ENCODE measurements around the gene LBR.

LBR gene

DNA sequence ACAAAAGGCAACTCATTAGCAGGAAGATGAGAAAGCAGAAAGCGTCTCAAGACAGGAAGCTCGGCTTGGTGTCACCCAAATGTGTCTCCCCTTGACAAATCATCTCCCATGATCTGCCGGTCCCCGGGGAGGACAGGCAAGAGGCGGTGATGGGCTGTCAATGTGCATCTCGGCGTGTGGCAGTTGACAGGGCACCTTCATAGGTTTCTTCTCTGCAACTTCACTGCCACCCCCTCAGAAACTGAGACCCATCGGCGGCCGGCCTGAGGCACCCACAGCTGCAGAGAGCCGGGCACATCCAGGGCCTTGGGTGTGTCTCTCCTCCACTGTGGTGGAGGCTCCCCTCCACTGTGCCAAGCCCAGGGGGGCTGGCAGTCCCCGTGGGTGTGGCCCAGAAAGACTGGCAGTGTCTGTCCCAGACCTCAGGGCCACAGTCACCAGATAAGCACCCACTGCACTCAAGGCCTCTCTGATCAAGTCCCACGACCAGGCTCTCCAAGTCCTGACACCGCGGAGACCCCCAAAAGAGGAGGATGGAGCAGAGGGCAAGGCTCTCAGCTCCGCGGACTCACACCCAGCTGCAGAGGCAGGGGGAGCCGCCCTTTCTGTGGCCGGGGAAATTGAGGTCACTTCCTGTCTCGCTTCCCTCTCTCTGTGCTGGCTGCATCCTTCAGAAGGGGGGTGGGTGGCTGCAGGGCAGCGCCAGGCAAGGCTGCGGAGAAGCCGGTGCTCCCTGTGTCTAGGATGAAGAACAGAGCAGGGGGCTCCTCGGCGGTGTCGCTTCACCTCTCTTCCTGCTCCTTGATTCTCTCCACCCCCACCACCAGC lies 39.6 kb upstream of the LBR start:
- DNase-seq (ENCODE audit: low spot score) (no peak), ATAC-seq (ENCODE audit: low read depth) (no peak)
- Histone ChIP-seq H3K27me3 (ENCODE audit: insufficient read depth, poor library complexity, severe bottlenecking) (no peaks in the 10 kb centered on the region), H3K4me3 (ENCODE audit: severe bottlenecking) (no peak overlapping the region), H3K36me3 (ENCODE audit: low read depth) (no peaks in the 10 kb centered on the region), H3K4me1 (ENCODE audit: insufficient read depth, poor library complexity, severe bottlenecking) (peaks cover 10% of the 10 kb centered on the region), H3K9me3 (ENCODE audit: severe bottlenecking) (no peaks in the 10 kb centered on the region), H3K27ac (ENCODE audit: poor library complexity, severe bottlenecking) (no peak overlapping the region)
- TF ChIP-seq, protein P1, sequence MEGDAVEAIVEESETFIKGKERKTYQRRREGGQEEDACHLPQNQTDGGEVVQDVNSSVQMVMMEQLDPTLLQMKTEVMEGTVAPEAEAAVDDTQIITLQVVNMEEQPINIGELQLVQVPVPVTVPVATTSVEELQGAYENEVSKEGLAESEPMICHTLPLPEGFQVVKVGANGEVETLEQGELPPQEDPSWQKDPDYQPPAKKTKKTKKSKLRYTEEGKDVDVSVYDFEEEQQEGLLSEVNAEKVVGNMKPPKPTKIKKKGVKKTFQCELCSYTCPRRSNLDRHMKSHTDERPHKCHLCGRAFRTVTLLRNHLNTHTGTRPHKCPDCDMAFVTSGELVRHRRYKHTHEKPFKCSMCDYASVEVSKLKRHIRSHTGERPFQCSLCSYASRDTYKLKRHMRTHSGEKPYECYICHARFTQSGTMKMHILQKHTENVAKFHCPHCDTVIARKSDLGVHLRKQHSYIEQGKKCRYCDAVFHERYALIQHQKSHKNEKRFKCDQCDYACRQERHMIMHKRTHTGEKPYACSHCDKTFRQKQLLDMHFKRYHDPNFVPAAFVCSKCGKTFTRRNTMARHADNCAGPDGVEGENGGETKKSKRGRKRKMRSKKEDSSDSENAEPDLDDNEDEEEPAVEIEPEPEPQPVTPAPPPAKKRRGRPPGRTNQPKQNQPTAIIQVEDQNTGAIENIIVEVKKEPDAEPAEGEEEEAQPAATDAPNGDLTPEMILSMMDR (IDR thresholded peaks at IDR 0.05; ENCODE audit: poor library complexity, severe bottlenecking) = no peak

DNA sequence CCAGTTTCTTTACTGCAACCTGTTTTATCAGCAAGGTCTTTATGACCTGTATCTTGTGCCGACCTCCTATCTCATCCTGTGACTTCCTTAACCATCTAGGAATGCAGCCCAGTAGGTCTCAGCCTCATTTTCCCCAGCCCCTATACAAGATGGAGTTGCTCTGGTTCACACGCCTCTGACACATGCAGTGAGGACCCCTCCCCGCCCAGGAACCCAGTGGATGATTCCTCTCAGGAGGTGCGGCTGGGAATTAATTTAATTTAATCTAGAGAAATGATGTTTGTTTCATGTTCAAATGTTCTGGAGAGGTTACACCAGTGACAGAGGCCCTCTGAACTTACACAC lies 39.0 kb upstream of the LBR start:
- no peak for DNase-seq (ENCODE audit: low spot score)
- Histone ChIP-seq H3K4me1 (ENCODE audit: insufficient read depth, poor library complexity, severe bottlenecking) (peaks cover 10% of the 10 kb centered on the region), H3K9me3 (ENCODE audit: severe bottlenecking) (no peaks in the 10 kb centered on the region), H3K36me3 (ENCODE audit: low read depth) (no peaks in the 10 kb centered on the region), H3K27me3 (ENCODE audit: insufficient read depth, poor library complexity, severe bottlenecking) (no peaks in the 10 kb centered on the region), H3K4me3 (ENCODE audit: severe bottlenecking) (no peak overlapping the region), H3K27ac (ENCODE audit: poor library complexity, severe bottlenecking) (no peak overlapping the region)
- TF ChIP-seq, protein P1 (IDR thresholded peaks at IDR 0.05; ENCODE audit: poor library complexity, severe bottlenecking) = no peak
- ATAC-seq (ENCODE audit: low read depth) = no peak

DNA sequence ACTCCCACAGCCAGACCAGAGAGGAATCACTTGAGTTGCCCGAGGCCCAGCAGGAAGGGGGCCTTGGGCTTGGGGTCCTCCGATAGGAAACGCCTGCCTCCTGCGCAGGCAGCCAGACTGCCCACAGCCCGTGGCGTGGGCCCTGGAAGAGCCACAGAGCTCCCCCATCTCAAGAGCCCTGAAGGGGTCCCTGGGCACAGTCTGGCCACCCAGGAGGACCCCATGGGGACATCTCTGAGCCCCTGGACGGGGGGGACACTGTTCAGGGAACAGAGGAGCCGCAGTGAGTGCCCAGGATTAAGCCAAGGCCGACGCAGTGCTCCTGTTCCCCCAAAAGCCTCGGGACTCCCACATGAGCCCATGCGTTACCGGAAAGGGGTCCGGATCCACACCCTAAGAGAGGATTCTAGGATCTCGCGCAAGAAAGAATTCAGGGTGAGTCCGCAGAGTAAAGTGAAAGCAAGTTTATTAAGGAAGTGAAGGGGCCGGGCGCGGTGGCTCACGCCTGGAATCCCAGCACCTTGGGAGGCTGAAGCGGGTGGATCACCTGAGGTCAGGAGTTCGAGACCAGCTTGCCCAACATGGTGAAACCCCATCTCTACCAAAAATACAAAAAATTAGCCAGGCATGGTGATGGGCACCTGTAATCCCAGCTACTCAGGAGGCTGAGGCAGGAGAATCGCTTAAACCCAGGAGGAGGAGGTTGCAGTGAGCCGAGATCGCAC lies 38.1 kb upstream of the LBR start:
- Histone ChIP-seq H3K9me3 (ENCODE audit: severe bottlenecking) (no peaks in the 10 kb centered on the region), H3K4me1 (ENCODE audit: insufficient read depth, poor library complexity, severe bottlenecking) (peaks cover 10% of the 10 kb centered on the region), H3K36me3 (ENCODE audit: low read depth) (no peaks in the 10 kb centered on the region), H3K27me3 (ENCODE audit: insufficient read depth, poor library complexity, severe bottlenecking) (no peaks in the 10 kb centered on the region), H3K27ac (ENCODE audit: poor library complexity, severe bottlenecking) (no peak overlapping the region), H3K4me3 (ENCODE audit: severe bottlenecking) (no peak overlapping the region)
- TF ChIP-seq, protein P1 (IDR thresholded peaks at IDR 0.05; ENCODE audit: poor library complexity, severe bottlenecking) = no peak
- no peak for DNase-seq (ENCODE audit: low spot score)
- ATAC-seq (ENCODE audit: low read depth) = no peak

DNA sequence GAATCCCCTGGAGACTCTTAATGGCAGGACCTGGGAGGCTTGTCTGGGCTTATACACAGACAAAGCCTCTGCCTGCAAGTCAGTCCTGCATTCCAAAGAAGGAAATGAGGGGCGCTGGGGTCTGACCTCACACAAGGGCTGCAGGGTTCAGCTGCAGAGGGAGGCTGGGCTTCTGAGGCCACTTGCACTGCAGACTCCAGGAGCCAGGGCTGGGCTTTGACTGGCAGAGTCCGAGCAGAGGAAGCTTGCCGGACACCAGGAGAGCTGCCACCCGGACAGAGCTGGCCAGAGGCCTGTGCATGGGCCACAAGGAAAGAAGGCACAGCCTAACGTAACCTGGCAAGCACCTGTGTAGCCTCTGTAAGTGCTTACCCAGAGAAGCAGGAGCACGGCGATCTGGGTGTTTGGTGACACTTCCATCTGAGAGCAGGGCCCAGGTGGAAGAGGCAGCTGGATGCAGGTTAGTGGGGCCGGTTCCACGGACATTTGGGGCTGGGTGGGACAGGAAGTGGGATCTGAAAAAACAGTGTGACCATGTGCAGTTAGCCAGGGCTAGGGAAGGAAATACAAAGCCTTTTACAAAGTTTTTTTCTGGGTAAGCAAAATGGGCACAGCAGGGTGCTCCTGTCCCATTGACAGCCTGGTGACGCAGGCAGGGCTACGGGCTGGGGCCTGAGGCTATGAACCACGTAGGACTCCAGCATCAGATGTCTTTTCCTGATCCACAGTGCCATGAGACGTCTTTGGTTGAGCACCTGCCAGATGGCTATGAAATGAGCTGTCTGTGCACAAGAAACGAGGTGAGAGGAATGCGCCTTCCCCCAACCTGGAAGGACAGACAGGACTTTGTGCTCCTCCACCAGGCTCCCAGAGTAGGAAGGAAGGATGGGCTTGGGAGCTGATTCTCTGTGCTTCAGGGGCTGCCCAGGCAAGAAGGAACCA lies 37.3 kb upstream of the LBR start:
- H3K27me3 ChIP-seq (ENCODE audit: insufficient read depth, poor library complexity, severe bottlenecking) = no peaks in the 10 kb centered on the region
- DNase-seq (ENCODE audit: low spot score) = no peak
- H3K36me3 ChIP-seq (ENCODE audit: low read depth) = no peaks in the 10 kb centered on the region
- ATAC-seq (ENCODE audit: low read depth) = no peak
- TF ChIP-seq, protein P1 (IDR thresholded peaks at IDR 0.05; ENCODE audit: poor library complexity, severe bottlenecking) = no peak
- no peaks in the 10 kb centered on the region for H3K9me3 ChIP-seq (ENCODE audit: severe bottlenecking)
- peaks cover 10% of the 10 kb centered on the region for H3K4me1 ChIP-seq (ENCODE audit: insufficient read depth, poor library complexity, severe bottlenecking)
- no peak overlapping the region for H3K27ac ChIP-seq (ENCODE audit: poor library complexity, severe bottlenecking)
- H3K4me3 ChIP-seq (ENCODE audit: severe bottlenecking) = no peak overlapping the region

Measured in RWPE2 (cell line).